Breast epithelium (tissue), 3 donors: Measurements from ENCODE around the gene ANXA6.

Experiments used
- POLR2A ChIP-seq: fragments of 450-650 bp; IDR thresholded peaks from one replicate; pipeline ENCODE4 v1.6.1; 2016; ENCODE audit warnings: antibody characterized with exemption, mild to moderate bottlenecking, moderate library complexity
- POLR2AphosphoS5 ChIP-seq, 3 donors: sonication (generic); formaldehyde crosslinking; IDR thresholded peaks; one replicate each; pipeline ENCODE4 v1.6.1; 2017; ENCODE audit warnings: antibody characterized with exemption in 3 of 3
- TF ChIP-seq, protein P1 (sequence below), 3 donors: fragments of 450-650 bp; IDR thresholded peaks; one replicate each; pipeline ENCODE4 v1.5.1; 2016 to 2017; ENCODE audit warnings: antibody characterized with exemption in 3 of 3, mild to moderate bottlenecking in 3 of 3, moderate library complexity in 3 of 3

DNA sequence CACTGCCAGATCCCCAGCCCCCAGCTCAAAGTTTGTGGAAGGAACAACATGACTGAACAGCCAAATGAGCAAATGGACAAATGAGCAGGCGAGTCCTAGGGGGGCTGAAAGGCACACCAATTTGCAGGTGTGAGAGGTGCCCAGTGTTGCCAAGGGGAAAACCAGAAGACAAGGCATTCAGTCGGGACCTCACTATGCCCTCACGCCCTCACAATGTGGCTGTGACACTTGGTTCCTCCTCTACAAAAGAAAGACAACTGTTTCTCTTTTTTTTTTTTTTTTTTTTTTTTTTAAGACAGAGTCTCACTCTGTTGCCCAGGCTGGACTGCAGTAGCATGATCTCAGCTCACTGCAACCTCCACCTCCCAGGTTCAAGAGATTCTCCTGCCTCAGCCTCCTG, 104.7 kb downstream of the ANXA6 start:
- TF ChIP-seq, protein P1, sequence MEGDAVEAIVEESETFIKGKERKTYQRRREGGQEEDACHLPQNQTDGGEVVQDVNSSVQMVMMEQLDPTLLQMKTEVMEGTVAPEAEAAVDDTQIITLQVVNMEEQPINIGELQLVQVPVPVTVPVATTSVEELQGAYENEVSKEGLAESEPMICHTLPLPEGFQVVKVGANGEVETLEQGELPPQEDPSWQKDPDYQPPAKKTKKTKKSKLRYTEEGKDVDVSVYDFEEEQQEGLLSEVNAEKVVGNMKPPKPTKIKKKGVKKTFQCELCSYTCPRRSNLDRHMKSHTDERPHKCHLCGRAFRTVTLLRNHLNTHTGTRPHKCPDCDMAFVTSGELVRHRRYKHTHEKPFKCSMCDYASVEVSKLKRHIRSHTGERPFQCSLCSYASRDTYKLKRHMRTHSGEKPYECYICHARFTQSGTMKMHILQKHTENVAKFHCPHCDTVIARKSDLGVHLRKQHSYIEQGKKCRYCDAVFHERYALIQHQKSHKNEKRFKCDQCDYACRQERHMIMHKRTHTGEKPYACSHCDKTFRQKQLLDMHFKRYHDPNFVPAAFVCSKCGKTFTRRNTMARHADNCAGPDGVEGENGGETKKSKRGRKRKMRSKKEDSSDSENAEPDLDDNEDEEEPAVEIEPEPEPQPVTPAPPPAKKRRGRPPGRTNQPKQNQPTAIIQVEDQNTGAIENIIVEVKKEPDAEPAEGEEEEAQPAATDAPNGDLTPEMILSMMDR (IDR thresholded peaks at IDR 0.05): no peak
- TF ChIP-seq POLR2A (no peak), POLR2AphosphoS5 (IDR thresholded peaks at IDR 0.05) (no peak)
